CD4-positive, alpha-beta T cell treated with Interleukin-17A for 4 hours (primary cell): ENCODE data around the gene PLEKHA7.
A peak's percentile ranks its signal among the peaks of the same experiment; 100 is the strongest.
"Not testable (repeated sequence)": the region's sequence is repeated elsewhere in the genome, so short reads cannot be mapped to it uniquely, and the experiment has no call there.

Experiments used
- DNase-seq: peaks from one replicate; pipeline ENCODE4 v3.0.0-alpha.2; 2020; ENCODE audit warnings: mixed read lengths

PLEKHA7 gene

GRCh38 chr11:17004486-17005148 lies 9.6 kb downstream of the PLEKHA7 start:
- no peak for DNase-seq

DNA sequence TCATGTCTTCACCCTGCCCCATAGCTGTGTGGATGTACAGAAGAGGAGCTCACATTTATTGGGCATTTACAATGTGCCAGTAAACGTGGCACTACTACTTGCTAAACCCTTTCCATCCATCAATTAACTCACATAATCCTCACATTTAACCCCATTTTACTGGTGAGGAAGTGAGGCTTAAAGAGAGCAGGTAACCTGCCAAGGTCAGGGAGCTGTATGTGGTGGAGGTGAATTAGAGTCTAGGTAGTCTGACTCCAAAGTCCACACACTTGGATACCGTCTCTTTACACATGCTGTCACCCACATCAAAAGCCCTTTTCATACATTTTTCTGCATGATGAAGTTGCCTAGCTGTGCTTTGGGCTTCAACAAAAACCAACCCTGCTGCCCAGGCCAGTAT lies 10.8 kb downstream of the PLEKHA7 start:
- DNase-seq: no peak

DNA sequence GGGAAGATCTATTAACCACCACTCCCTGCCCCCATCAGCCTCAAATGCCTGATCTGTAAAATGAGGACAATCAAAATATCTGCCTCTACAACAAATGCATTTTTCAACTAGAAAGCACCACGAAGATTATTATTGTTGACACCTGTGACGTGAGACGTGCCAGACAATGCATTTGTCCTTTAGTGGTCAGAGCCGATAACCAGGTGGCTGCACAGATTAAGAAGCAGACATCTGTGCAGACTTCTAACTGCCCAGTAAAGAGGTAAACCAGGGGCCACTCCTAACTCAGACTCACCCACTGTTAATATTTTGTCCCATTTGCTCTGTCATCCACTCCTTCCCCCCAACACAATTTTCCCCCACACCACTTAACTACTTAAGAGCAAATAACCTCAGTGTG lies 11.7 kb downstream of the PLEKHA7 start:
- no peak for DNase-seq

DNA sequence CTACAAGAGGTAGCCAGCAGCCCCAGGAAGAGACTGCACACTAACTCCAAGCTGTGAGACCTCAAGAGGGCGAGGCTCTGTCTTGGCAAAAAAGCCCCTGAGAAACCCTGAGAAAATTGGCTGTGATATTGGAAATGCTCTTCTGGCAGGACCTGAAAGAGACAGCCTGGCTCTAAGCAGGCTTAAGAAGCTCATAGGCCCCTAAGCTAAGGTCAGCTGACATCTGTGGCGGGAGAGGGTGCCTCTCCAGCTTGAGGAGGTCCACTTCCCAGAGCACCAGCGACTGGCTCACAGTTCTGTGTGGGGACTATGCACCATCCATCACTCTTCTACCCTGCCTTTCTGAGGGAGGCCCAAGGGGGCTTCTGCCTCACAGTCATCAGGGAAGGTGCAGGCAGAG lies 12.4 kb downstream of the PLEKHA7 start:
- DNase-seq: no peak

DNA sequence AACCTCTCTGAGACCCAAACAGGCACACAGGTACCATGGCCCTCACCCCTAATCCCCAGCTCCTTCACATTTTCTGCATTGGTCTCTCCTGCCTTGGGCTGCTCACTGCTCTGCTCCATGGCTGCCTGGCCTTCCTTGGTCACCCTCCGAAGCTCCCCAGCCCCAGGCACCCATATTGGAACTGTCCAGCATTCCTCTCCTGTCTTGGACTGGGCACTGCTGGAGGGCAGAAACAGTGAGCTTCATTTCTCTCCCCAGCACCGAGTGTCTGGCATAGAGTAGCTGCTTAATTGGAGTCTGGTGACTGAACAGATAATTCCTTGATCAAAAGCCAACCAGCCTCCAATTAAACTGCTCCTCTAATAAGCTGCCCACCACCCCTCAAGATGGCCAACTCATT lies 13.2 kb downstream of the PLEKHA7 start:
- no peak for DNase-seq

GRCh38 chr11:17000253-17000652 lies 14.0 kb downstream of the PLEKHA7 start:
- not testable (repeated sequence) for DNase-seq

GRCh38 chr11:16999116-16999515 lies 15.1 kb downstream of the PLEKHA7 start:
- no peak for DNase-seq

- DNase-seq: no peak
These were observed 16.6 kb downstream of the PLEKHA7 start for GRCh38 chr11:16997624-16998023.

DNA sequence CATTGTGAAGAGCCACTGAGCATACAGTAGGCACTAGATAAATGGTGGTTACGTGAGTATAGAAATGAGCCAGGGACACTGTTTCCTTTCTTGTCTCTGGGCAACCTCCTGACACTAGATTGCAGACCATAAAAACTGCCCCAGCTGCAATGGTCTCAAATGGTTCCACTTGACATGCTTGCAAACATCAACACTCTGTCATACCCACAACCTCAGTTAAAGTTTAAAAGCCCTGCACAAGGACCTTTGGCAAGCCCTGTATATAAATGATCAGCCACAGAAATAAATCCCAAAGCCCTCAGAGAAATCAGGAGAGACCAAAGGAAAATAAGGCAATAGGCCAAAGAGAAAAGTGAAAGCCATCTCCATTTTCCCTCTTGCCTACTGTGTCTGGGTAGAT lies 20.7 kb downstream of the PLEKHA7 start:
- DNase-seq: no peak

GRCh38 chr11:16992846-16993245 lies 21.4 kb downstream of the PLEKHA7 start:
- no peak for DNase-seq

- DNase-seq: no peak
These were observed 24.7 kb downstream of the PLEKHA7 start for GRCh38 chr11:16989554-16989953.

- no peak for DNase-seq
These were observed 27.0 kb downstream of the PLEKHA7 start for GRCh38 chr11:16987205-16987568.

- peak; percentile 58 for DNase-seq
These were observed 27.6 kb downstream of the PLEKHA7 start for GRCh38 chr11:16986434-16987204.

GRCh38 chr11:16985297-16985696 lies 28.9 kb downstream of the PLEKHA7 start:
- no peak for DNase-seq

- no peak for DNase-seq
These were observed 30.0 kb downstream of the PLEKHA7 start for GRCh38 chr11:16984229-16984628.

DNA sequence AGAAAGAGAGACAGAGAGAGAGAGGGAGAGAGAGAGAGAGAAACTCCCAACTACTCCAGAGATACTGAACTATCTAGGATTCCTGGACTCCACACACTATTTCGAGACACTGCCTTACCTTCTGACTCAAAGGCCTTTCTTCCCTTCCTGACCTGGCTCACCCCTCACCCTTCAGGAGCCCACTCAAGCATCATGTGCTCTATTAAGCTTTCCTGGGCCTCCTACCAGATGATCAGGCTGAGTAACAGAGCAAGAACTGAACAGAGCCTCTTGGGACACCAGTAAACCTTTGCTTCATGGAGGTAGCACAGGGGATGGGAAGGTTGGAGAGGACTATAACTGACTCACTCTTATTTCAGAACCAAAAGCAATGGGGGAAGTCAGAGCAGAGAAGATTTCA lies 31.4 kb downstream of the PLEKHA7 start:
- no peak for DNase-seq

DNA sequence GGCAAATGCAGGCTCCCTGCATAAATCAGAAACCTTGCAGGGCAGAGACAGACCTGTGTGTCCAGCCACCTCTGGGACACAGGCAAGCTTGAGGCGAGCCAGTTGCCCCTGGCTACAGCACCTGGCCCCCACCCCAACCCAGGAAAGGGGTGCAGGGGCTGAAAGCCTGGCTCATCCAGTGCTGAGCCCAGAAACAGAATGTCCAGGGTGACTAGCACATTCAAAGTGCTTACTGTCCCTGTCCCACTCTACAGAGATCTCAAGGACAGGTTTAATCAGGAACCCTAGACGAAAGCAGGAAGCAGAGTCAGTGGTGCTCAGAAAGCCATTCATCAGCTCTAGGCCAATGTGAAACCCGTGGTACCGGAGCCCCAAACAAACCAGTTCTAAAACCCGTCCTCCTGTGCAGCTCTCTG lies 31.9 kb downstream of the PLEKHA7 start:
- no peak for DNase-seq

GRCh38 chr11:16981651-16982194 lies 32.5 kb downstream of the PLEKHA7 start:
- no peak for DNase-seq

GRCh38 chr11:16979703-16980622 lies 34.3 kb downstream of the PLEKHA7 start:
- no peak for DNase-seq

DNA sequence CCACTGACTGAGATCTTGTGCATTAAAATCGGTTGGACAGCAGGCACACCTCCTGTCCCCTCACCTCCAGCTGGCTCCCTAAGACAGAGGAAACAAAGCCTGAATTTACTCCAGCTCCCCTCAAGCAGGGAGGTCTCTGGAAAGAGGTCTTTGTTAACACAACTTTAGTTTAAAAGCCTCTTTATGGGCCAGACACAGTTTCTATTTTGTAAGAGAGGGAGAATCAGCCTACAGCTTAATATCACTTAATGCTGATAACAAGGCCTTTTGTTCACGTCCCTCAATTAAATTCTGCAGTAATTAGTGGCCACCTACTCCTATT lies 36.3 kb downstream of the PLEKHA7 start:
- DNase-seq: no peak

- no peak for DNase-seq
These were observed 36.8 kb downstream of the PLEKHA7 start for GRCh38 chr11:16977136-16977993.

DNA sequence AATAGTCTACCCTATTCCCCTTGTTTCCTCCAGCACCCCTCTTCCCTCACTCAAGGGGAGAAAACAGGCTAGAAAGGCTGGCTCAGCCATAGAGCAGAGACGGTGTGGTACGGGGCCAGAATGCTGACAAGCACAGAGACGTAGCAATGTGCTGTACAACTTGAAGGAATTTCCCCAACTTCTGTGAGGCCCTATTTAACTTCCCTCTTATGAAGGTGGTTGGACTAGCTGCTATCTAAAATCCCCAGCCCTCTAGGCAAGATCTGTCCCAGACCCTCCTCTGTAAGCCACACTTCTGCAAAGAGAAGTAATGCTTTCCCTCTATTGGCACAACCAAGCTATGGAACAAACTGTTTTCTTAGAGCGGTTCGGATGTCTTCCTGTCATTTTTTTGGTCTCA lies 37.8 kb downstream of the PLEKHA7 start:
- no peak for DNase-seq
